SKM-1 treated with dmso at 0.1 percent for 144 hours (cell line): ENCODE data around the gene PRR12.

Experiments used
- DNase-seq: peaks from one replicate; lab custom pipeline; 2025; ENCODE audit not compliant: unreplicated experiment; lab: John Stamatoyannopoulos, UW

PRR12 gene

DNA sequence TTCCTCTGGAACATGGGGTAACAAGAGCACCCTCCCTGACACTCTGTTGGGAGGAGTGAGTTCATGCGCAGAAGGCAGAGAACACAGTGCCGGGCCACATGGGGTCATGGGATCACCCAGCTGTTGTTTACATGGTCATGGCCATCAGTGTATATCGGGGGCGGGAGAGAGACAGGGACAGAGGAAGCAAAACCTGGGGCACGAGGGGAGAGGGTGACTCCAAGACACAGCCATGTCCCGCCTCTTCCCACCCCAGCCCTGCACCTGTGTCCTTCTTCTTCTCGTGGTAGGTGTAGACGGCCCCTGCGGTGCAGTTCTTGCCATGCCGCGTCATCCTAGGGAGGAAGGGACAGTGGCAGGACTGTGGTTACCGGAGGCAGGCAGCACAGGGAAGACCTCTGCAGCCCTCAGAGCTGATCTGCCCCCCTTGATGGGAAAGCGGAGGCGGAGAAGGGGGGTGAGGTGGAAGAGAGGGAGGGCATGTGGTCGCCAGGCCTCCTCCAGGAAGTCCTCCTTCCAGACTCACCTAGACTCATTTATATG, 30.6 kb upstream of the PRR12 start:
- no peak for DNase-seq

DNA sequence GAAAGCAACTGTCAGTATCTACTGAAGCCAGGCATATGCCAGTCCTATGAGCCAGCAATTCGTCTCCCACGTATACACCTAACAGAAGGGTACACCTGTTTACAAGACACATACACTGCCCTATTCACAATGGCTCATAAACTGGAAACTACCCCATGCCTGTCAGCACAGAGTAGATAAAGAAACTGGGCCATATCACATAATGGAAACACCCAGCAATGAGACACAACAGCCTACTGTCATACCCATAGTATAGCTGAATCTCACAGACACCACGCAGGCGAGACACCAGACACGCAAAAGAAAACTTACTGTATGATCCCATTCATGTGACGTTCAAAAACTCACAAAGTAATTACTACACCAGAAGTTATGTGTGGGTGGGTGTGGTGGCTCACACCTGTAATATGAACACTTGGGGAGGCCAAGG, 26.4 kb upstream of the PRR12 start:
- DNase-seq, result no peak

DNA sequence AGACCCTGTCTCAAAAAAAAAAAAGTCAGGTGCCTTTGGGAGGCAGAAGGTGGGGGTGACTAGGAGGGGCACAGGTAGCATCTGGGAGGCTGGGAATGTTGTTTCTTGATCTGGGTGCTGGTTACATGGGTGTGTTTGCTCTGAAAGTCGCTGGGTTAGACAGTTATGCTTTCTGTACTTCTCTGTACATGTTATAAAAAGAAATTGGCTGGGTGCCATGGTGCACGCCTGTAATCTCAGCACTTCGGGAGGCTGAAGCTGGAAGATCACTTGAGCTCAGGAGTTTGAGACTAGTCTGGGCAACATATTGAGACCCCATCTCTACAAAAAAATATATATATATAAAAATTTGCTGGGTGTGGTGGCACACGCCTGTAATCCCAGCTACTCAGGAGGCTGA, 25.7 kb upstream of the PRR12 start:
- DNase-seq, result no peak

DNA sequence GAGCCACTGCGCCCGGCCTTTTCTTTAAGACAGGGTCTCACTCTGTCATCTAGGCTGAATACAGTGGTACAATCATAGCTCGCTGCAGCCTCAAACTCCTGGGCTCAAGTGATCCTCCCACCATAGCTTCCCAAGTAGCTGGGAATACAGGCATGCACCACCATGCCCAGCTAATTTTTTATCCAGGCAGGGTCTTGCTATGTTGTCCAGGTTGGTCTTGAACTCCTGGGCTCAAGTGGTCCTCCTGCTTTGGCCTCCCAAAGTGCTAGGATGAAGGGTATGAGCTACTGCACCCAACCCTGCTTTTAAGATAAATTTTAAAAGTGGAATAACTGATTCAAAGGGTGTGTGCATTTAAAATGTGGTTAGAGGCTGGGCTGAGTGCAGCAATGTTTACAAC, 24.7 kb upstream of the PRR12 start:
- DNase-seq, result no peak

DNA sequence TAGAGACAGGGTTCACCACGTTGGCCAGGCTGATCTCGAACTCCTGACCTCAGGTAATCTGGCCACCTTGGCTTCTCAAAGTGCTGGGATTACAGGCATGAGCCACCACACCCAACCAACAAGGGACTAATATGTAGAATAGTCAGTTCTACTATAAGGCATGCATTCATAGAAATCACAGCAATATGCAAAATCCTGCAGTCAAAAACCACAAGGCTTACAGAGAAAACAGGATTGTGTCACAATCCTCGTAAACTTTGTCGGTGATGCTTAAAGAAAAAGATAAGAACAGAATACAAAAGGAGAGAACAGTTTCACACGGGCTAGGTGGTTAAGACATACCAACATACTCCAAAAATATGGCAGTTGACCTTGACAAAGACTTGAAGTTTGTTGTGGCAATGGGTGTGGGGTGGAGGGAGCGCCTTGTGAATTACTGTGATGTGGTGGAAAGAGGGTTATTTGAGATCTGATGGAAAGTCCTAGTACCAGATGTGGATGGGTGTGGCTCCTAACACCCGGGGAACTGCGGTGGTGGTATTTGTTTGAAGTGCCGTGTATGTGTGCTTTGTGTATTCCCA, 23.0 kb upstream of the PRR12 start:
- no peak for DNase-seq

DNA sequence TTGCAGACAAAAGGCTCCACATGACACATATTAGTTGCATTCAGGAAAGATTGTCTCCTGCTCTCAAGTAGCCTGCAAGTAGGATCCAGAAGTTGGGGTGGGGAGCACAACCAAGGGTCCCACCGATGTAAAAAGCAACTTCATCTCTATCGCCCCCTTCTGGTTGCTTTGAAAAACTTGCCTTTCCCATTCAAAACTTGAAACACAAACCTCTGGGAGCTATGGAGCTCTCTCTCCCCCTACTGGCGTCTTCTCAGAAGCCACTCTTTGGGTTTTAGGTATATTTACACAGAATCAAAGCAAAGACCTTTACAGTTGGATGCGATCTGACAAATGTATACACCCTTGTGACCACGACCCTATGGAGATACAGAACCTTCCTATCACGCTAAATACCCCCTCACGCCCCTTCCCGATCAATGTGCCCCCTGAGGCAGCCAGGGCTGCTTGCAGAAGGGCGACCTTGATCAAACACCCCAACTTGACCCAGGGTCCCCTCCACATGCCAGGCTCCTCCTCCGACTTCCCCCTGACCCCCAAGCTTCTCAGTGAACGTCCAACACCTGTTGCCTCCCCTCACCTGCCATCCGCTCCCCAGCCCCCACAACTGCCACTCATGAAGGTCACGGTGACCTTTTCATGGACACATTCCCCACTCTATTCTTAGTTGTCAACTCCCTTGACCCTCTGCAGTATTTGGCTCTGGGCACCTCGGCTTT, 20.7 kb upstream of the PRR12 start:
- peak; percentile 50 for DNase-seq

DNA sequence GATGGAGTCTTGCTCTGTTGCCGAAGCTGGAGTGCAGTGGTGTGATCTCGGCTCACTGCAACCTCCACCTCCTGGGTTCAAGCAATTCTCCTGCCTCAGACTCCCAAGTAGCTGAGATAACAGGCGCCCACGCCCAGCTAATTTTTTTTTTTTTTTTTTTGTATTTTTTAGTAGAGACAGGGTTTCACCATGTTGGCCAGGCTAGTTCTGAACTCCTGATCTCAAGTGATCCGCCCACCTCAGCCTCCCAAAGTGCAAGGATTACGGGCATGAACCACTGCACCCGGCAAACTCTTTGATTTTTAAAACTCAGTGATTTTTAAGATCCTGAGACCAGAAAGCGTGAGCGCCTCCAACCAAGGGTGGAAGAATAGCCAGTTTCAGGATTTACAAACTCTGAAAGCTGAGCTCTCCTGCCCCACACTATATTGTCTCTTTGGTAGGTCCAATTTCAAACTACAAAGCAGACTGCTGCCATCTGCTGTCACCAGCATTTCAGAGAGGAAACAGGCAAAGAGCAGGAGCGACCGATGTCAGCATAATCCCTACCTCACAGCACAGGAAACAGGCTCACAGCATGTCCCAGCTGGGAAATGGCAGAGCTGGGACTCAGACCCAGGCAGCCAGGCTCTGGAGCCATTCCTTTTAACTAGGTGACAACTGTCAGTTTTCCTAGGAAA, 19.8 kb upstream of the PRR12 start:
- no peak for DNase-seq

DNA sequence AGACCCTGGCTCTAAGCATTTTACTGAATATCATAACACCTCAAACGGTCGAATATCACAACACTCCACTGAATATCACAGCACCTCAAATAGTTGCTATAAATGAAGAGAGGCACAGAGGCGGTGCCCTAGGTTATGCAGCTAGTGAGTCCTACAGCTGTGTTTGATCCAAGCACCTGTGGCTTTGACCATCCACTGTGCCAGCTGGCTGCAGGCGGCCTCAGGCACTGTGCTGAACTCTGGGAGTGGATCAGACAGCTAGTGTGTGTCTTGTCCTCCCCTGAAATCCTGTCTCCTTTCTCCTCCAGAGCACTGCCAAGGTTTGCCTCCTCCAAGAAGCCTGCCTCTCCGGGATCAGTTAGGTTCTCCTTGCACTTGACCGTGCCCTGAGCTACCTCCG, 18.0 kb upstream of the PRR12 start:
- DNase-seq, result no peak

DNA sequence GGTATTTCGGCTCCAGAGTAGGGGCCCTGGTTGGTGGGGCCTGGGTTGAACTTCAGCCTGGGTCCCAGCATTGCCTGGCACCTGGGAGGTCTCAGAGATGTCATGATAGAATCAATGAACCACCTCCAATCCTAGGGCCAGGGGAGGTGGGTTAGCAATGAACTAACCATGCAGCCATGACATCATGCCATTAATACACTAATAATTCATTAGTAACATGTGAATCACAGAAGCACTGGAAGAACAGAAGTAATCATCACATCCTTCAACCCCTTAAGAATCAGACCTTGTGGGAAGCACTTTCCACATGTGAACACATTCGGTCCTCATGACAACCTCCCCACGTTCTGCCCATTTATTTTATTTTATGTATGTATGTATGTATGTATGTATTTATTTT, 17.6 kb upstream of the PRR12 start:
- DNase-seq, result no peak

DNA sequence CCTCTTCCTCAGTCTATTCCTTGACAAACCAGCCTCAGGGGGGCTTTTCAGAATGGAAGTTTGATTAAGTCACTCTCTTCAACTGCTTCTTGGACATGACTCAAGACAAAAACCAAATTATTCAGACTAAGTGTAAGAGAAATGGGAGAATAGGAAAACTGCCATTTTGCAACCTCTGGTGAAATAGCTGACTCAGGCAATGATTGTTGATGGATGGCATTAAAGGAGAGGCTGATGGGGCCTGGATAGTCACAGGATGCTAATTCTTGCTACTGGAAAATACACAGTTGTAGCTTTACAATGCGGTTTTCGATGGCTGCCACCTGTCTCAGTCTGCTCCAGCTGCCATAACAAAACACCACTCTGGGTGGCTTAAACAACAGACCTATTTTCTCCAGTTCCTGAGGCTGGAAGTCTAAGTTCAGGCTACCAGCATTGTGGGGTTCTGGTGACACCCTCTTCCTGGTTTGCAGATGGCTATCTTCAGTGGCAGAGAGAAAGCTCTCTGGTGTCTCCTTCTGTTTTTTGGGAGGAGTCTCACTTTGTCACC, 16.7 kb upstream of the PRR12 start:
- no peak for DNase-seq

DNA sequence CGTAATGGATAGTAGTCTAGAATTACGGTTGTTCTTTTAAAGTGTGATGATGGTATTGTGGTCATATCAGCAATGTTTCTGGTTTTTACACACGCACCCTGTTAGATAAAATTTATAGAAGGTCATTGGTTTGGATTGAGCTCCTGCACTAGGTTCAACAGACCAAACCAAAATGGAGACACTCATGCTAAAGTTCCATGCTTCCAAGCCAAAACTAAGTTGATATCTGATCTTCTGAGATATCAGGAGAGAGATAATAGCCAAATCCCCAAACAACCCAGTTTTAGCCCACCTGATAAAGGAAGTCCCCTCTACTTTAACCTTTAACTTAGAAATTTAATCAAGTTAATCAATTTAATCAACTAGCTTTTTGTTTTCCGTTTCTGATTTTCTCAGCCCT, 11.8 kb upstream of the PRR12 start:
- no peak for DNase-seq

DNA sequence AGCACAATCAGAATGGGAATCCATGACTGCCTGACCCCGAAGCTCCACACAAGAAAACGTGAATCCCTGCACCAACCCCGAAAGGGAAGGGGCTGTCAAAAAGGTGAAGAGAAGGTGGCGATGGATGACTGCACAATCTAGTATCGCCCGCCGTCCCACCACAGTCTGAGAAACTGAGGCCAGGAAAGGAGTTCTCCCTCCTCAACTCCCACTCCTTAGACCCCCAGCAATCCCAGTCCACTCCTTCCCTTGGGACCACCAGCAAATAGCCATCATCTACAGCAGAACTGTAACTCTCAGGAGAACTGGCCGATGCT, 11.1 kb upstream of the PRR12 start:
- DNase-seq, result no peak

DNA sequence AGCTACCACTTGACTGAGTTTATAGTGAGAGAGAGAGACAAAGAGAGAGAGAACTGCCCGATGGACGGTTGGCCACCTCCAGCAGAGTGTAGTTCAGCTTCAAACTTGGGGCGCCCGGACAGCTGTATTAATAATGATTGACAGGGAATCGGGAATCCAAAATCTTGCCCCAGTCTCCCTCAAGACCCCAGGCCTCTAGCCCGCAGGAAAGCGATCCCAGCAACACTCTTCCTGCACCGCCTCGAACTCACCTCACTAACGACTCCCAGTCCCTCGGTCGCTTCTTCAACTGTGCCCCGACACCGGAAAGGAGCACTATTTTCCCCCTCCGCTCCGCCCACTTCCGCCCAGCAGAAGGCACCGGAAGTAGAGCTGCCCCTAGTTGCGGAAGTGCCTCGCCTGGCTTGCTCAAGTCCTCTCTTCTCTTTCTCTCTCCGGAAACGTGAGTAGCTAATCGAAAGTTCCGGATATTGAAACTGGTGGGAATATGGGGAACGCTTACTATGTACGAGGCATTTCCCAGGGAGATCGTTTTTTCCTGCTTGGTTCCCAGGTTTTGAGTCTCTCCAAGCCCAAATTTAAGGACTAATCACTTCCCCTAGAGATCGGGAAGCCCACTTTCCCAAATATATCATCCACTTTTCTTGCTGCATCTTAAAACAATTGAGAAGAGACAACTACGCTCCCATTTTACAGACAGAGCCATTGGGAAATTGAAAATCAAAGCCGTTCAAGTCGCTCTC, 10.5 kb upstream of the PRR12 start, which contains the start of gene NOSIP:
Gene NOSIP, minus strand, starts transcription at position 293 of the 743 bp plus-strand sequence. CDS start 19,865 bp downstream, outside the sequence.
- DNase-seq, result peak; percentile 77

DNA sequence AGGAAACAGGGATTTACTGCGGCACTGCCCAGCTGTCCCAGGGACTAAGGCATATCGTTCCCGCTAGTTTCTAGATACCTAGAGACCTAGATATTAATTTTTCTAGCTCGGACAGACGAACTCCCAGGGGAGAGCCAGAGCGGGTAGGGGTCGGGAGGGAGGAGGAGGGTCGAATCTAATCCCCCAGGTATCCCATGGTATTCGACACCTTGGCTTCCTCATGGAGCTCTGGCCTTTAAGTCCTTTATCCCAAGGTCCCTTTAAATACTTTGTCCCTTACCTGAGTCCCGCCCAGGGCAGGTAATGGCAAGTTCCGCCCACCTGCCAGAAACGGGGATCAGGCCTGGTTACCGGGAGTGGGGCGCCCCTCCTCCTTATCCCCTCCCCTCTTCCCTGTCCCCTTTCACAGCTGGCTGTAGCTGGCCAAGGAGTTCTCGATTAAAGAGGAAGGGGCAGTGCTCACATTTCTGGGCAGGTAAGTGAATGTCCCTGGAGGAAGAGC, 9.9 kb upstream of the PRR12 start, which contains the start of gene PRRG2:
Gene PRRG2, plus strand, starts transcription at position 310 of the 502 bp plus-strand sequence. CDS start 1,904 bp downstream, outside the sequence.
- DNase-seq, result no peak

DNA sequence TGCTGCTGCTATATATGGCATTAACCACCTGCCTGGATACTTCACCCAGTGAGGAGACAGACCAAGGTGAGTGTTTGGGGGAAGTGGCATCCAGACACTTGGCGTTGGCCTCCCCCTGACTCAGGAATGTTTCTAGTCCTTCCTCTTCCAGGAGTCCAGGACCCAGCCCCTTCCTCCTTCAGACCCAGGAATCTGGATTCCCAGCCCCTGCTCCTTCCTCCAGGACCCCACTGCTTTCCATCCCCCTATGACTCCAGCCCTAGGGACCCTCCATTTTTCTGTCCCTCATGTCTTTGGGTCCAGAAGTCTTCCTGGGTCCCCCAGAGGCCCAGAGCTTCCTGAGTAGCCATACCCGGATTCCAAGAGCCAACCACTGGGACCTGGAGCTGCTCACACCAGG, 7.7 kb upstream of the PRR12 start:
- no peak for DNase-seq

DNA sequence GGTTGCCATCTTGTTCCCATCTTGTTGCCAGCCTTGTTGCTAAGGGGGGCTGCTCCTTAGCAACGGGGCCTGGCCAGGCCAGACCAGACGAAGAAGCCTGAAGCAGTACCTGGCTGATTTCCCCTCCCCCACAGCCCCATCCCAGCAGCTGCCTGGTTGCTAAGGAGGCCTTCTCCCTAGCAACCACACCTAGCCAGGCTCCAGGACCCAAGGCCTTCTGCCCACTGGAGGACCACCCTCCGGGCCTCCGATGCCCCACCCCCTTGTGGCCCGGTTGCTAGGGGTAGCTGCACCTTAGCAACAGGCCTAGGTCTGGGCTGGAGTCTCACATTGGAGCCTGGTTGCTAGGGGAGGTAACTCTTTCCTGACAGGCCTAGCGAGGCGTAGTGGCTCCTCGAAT, 6.0 kb upstream of the PRR12 start:
- no peak for DNase-seq

DNA sequence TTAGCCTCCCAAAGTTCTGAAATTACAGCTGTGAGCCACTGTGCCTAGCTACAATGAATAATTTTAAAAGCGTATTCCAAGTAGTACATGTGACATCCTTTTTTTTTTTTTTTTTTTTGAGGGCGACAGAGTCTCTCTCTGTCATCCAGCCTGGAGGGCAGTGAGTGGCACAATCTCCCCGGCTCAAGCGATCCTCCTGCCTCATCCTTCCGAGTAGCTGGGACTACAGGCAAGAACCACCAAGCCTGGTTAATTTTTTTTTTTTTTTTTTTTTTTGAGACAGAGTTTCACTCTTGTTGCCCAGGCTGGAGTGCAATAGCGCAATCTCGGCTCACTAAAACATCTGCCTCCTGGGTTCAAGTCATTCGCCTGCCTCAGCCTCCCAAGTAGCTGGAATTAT, 3.8 kb upstream of the PRR12 start:
- DNase-seq, result no peak

DNA sequence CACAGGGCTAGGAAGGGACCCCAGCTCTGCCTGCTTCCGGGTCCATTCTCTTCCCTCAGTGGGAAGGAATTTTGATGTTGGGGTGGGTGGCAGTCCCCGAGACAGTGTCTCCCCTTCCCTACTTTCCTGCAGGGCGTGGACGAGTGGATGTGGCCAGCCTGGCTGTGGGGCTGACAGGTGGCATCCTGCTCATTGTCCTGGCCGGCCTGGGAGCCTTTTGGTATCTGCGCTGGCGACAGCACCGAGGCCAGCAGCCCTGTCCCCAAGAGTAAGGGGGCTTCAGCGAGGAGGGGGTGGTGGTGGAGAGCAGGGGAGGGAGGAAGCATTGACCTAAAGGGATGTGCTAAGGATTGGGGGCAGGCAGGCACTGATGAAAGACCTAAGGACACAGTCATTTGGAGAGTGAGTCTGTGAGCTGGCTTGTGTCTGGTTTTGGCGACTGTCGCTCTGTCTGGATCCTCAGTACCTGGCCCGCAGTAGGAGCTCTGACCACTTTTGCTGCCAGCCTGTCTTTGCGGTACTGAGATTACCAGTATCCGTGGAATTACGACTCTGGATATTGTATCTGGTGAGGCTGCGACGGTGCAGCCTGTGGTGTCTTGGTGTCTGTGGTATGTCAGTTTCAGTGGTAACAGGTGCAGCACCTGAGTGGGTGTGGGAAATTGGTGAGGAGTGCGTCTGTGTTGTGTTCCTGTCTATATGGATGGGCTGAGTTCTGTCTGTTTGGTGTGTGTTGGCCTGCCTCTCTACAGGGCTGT, 2.4 kb upstream of the PRR12 start:
- no peak for DNase-seq

DNA sequence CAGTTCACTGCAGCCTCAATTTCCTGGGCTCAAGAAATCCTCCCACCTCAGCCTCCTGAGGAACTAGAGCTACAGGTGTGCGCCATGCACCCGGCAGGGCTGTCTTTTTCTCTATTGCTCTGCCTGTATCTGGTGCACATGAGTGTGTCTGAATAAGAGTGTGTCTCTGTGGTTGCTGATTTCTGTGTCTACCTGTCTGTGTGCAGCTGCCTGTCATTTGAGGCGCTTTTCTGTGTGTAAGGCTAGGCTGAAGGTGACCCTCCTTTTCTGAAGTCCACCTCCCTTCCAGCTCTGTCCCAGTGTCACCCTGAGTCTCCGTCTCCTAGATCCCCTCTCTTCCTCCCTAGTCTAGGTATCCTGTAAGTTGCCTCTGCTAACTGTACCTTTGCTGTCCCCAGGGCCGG, 1.5 kb upstream of the PRR12 start:
- no peak for DNase-seq
